ENCODE data around the gene ACTG1. TPM values are rescaled to one million over a fixed set of nuclear protein-coding genes. Genes with fewer than 3 reads are reported as not detected.

ACTG1 gene
- total and polyA plus RNA-seq, 7 experiments from 2014 or later, result 971 to 4,639 (median 1,185) TPM

Other genes with a start within 250 kb of the ACTG1 start
- gene SLC38A10, start 217.5 kb downstream of the ACTG1 start, total RNA-seq, result 100 to 1,000 TPM in 1 of 5 experiments, 10 to 100 TPM in 4; 54.9 to 122 (median 86.5) TPM
- gene SLC38A10, start 217.5 kb downstream of the ACTG1 start, polyA plus RNA-seq, result 10 to 100 TPM; 45.0 to 84.8 TPM
- 1 to 10 TPM in 1 of 5 experiments, under 1 TPM in 3, not detected in 1; 0.05 to 3.8 (median 0.68) TPM for gene BAHCC1, start 117.3 kb downstream of the ACTG1 start, total RNA-seq
- gene BAHCC1, start 117.3 kb downstream of the ACTG1 start, polyA plus RNA-seq, result not detected
- gene FSCN2, start 15.6 kb upstream of the ACTG1 start, total RNA-seq, result 1 to 10 TPM in 2 of 5 experiments, under 1 TPM in 3; 0.56 to 1.6 (median 0.70) TPM
- not detected for gene FSCN2, start 15.6 kb upstream of the ACTG1 start, polyA plus RNA-seq
- gene FAAP100, start 39.6 kb upstream of the ACTG1 start, total RNA-seq, result 10 to 100 TPM; 28.8 to 57.0 (median 43.6) TPM
- 10 to 100 TPM in 1 of 2 donors, 1 to 10 TPM in 1; 9.0 to 20.1 TPM for gene FAAP100, start 39.6 kb upstream of the ACTG1 start, polyA plus RNA-seq
- gene NPLOC4, start 124.3 kb upstream of the ACTG1 start, total RNA-seq, result 100 to 1,000 TPM in 2 of 5 experiments, 10 to 100 TPM in 3; 77.7 to 125 (median 93.6) TPM
- 10 to 100 TPM; 47.8 to 68.6 TPM for gene NPLOC4, start 124.3 kb upstream of the ACTG1 start, polyA plus RNA-seq
- gene TSPAN10, start 124.4 kb upstream of the ACTG1 start, total RNA-seq, result 1 to 10 TPM in 2 of 5 experiments, under 1 TPM in 3; 0.32 to 1.9 (median 0.51) TPM
- gene TSPAN10, start 124.4 kb upstream of the ACTG1 start, polyA plus RNA-seq, result under 1 TPM; 0.33 to 0.98 TPM
- 10 to 100 TPM in 1 of 5 experiments, 1 to 10 TPM in 4; 1.0 to 28.0 (median 1.9) TPM for gene PDE6G, start 143.7 kb upstream of the ACTG1 start, total RNA-seq
- 1 to 10 TPM; 2.0 to 2.6 TPM for gene PDE6G, start 143.7 kb upstream of the ACTG1 start, polyA plus RNA-seq
- 10 to 100 TPM; 35.9 to 61.9 (median 47.5) TPM for gene OXLD1, start 153.8 kb upstream of the ACTG1 start, total RNA-seq
- 100 to 1,000 TPM; 108 to 123 TPM for gene OXLD1, start 153.8 kb upstream of the ACTG1 start, polyA plus RNA-seq
- 10 to 100 TPM; 16.3 to 33.5 (median 27.1) TPM for gene CCDC137, start 153.9 kb upstream of the ACTG1 start, total RNA-seq
- gene CCDC137, start 153.9 kb upstream of the ACTG1 start, polyA plus RNA-seq, result 10 to 100 TPM; 10.0 to 26.0 TPM
- 10 to 100 TPM; 12.0 to 30.6 (median 30.1) TPM for gene ARL16, start 171.0 kb upstream of the ACTG1 start, total RNA-seq
- gene ARL16, start 171.0 kb upstream of the ACTG1 start, polyA plus RNA-seq, result 10 to 100 TPM; 33.6 to 35.3 TPM
- gene HGS, start 171.2 kb upstream of the ACTG1 start, total RNA-seq, result 100 to 1,000 TPM; 108 to 174 (median 153) TPM
- gene HGS, start 171.2 kb upstream of the ACTG1 start, polyA plus RNA-seq, result 10 to 100 TPM; 19.8 to 40.3 TPM
- gene MRPL12, start 190.6 kb upstream of the ACTG1 start, total RNA-seq, result 10 to 100 TPM; 21.3 to 83.8 (median 26.6) TPM
- gene MRPL12, start 190.6 kb upstream of the ACTG1 start, polyA plus RNA-seq, result 10 to 100 TPM; 46.3 to 51.7 TPM
- gene SLC25A10, start 199.5 kb upstream of the ACTG1 start, total RNA-seq, result 10 to 100 TPM in 1 of 5 experiments, 1 to 10 TPM in 4; 4.0 to 27.4 (median 6.2) TPM
- 1 to 10 TPM; 3.4 to 5.2 TPM for gene SLC25A10, start 199.5 kb upstream of the ACTG1 start, polyA plus RNA-seq

All from naive thymus-derived CD4-positive, alpha-beta T cell (primary cell).